Subcutaneous abdominal adipose tissue (tissue), 5 donors: Measurements from ENCODE around the gene PARD3B.

ENCODE experiments used
- H3K27ac ChIP-seq: one replicate; pipeline ENCODE4 v1.7.0; 2013; ENCODE audit warnings: low read depth, mild to moderate bottlenecking, inconsistent platforms, low read length, moderate library complexity
- H3K27me3 ChIP-seq, 5 donors: one replicate each; pipeline ENCODE4 v1.7.0; 2013; ENCODE audit warnings: low read length in 5 of 5, inconsistent platforms in 1 of 5; ENCODE audit not compliant: control insufficient read depth in 5 of 5, insufficient read depth in 4 of 5
- H3K36me3 ChIP-seq, 5 donors: one replicate each; pipeline ENCODE4 v1.7.0; 2013; ENCODE audit warnings: low read length in 5 of 5; ENCODE audit not compliant: control insufficient read depth in 5 of 5, insufficient read depth in 5 of 5
- H3K4me1 ChIP-seq, 5 donors: one replicate each; pipeline ENCODE4 v1.7.0; 2013; ENCODE audit warnings: low read length in 5 of 5, mild to moderate bottlenecking in 3 of 5, moderate library complexity in 1 of 5; ENCODE audit not compliant: control insufficient read depth in 5 of 5, insufficient read depth in 5 of 5
- H3K4me3 ChIP-seq, 5 donors: one replicate each; pipeline ENCODE4 v1.7.0; 2013; ENCODE audit warnings: low read length in 5 of 5, low read depth in 1 of 5
- H3K9ac ChIP-seq, 5 donors: one replicate each; pipeline ENCODE4 v1.7.0; 2013; ENCODE audit warnings: low read length in 5 of 5, mild to moderate bottlenecking in 4 of 5, moderate library complexity in 3 of 5
- H3K9me3 ChIP-seq, 5 donors: one replicate each; pipeline ENCODE4 v1.7.0; 2013; ENCODE audit warnings: low read length in 5 of 5; ENCODE audit not compliant: control insufficient read depth in 5 of 5
- donor health status: healthy.
- donor health status: healthy.
- donor health status: healthy.
- donor health status: healthy.
- donor health status: healthy.

Gene PARD3B

GRCh38 chr2:205169464-205169863 lies 624.2 kb downstream of the PARD3B start:
- no peaks in the 10 kb centered on the region for H3K4me1 ChIP-seq
- peaks cover 0 to 7% (median 0%) of the 10 kb centered on the region in 5 donors for H3K36me3 ChIP-seq
- H3K9me3 ChIP-seq, result no peaks in the 10 kb centered on the region
- H3K27ac ChIP-seq, result no peak overlapping the region
- H3K27me3 ChIP-seq, result no peaks in the 10 kb centered on the region
- no peak overlapping the region for H3K4me3 ChIP-seq
- no peak overlapping the region for H3K9ac ChIP-seq

GRCh38 chr2:205170399-205170798 lies 625.1 kb downstream of the PARD3B start:
- Histone ChIP-seq H3K27me3 (no peaks in the 10 kb centered on the region), H3K36me3 (peaks cover 0 to 4% (median 0%) of the 10 kb centered on the region in 5 donors), H3K9me3 (no peaks in the 10 kb centered on the region), H3K9ac (no peak overlapping the region), H3K4me3 (no peak overlapping the region), H3K27ac (no peak overlapping the region), H3K4me1 (no peaks in the 10 kb centered on the region)

- Histone ChIP-seq H3K9me3 (no peaks in the 10 kb centered on the region), H3K27ac (no peak overlapping the region), H3K4me3 (no peak overlapping the region), H3K36me3 (peaks cover 0 to 4% (median 0%) of the 10 kb centered on the region in 5 donors), H3K27me3 (no peaks in the 10 kb centered on the region), H3K4me1 (peaks cover 0 to 6% (median 0%) of the 10 kb centered on the region in 5 donors), H3K9ac (no peak overlapping the region)
Measured at GRCh38 chr2:205171261-205171940, 626.1 kb downstream of the PARD3B start.

DNA sequence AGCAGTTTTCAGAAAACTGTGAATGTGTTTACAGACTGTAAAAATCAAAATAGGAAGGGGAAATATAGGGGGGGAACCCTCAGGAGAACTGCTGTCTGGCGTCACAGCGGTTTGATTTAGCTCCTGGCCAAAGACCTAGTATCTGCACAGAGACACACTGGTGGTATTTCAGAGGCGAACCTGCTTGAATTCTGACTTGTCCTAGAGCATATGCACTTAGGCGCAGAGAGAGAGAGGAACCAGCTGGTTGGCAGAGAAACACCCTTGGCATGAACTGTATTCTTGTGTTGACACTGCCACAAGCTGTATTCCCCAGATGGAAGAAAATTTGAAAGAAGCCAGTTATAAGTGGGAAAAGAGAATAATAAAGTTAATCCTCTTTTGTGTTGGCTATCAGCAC lies 630.6 kb downstream of the PARD3B start:
- Histone ChIP-seq H3K4me3 (no peak overlapping the region), H3K9me3 (no peaks in the 10 kb centered on the region), H3K4me1 (peaks cover 0 to 6% (median 0%) of the 10 kb centered on the region in 5 donors), H3K27me3 (no peaks in the 10 kb centered on the region), H3K36me3 (peaks cover 0 to 4% (median 0%) of the 10 kb centered on the region in 5 donors), H3K9ac (no peak overlapping the region), H3K27ac (no peak overlapping the region)

GRCh38 chr2:205176546-205176945 lies 631.3 kb downstream of the PARD3B start:
- Histone ChIP-seq H3K36me3 (peaks cover 0 to 4% (median 0%) of the 10 kb centered on the region in 5 donors), H3K27ac (no peak overlapping the region), H3K27me3 (no peaks in the 10 kb centered on the region), H3K9ac (no peak overlapping the region), H3K9me3 (no peaks in the 10 kb centered on the region), H3K4me1 (peaks cover 0 to 6% (median 0%) of the 10 kb centered on the region in 5 donors), H3K4me3 (no peak overlapping the region)

- no peak overlapping the region for H3K9ac ChIP-seq
- no peaks in the 10 kb centered on the region for H3K9me3 ChIP-seq
- no peak overlapping the region for H3K27ac ChIP-seq
- no peak overlapping the region for H3K4me3 ChIP-seq
- H3K36me3 ChIP-seq, result peaks cover 0 to under 1% (median 0%) of the 10 kb centered on the region in 5 donors
- H3K27me3 ChIP-seq, result no peaks in the 10 kb centered on the region
- H3K4me1 ChIP-seq, result peaks cover 0 to 6% (median 0%) of the 10 kb centered on the region in 5 donors
Measured at GRCh38 chr2:205177546-205177945, 632.3 kb downstream of the PARD3B start.

GRCh38 chr2:205180730-205181129 lies 635.5 kb downstream of the PARD3B start:
- Histone ChIP-seq H3K4me1 (peaks cover 0 to 5% (median 0%) of the 10 kb centered on the region in 5 donors), H3K27ac (no peak overlapping the region), H3K27me3 (no peaks in the 10 kb centered on the region), H3K4me3 (no peak overlapping the region), H3K9ac (no peak overlapping the region), H3K9me3 (no peaks in the 10 kb centered on the region), H3K36me3 (no peaks in the 10 kb centered on the region)

GRCh38 chr2:205187731-205188130 lies 642.5 kb downstream of the PARD3B start:
- Histone ChIP-seq H3K4me1 (peaks cover 0 to 4% (median 0%) of the 10 kb centered on the region in 5 donors), H3K27me3 (no peaks in the 10 kb centered on the region), H3K36me3 (no peaks in the 10 kb centered on the region), H3K4me3 (no peak overlapping the region), H3K27ac (no peak overlapping the region), H3K9me3 (no peaks in the 10 kb centered on the region), H3K9ac (no peak overlapping the region)

DNA sequence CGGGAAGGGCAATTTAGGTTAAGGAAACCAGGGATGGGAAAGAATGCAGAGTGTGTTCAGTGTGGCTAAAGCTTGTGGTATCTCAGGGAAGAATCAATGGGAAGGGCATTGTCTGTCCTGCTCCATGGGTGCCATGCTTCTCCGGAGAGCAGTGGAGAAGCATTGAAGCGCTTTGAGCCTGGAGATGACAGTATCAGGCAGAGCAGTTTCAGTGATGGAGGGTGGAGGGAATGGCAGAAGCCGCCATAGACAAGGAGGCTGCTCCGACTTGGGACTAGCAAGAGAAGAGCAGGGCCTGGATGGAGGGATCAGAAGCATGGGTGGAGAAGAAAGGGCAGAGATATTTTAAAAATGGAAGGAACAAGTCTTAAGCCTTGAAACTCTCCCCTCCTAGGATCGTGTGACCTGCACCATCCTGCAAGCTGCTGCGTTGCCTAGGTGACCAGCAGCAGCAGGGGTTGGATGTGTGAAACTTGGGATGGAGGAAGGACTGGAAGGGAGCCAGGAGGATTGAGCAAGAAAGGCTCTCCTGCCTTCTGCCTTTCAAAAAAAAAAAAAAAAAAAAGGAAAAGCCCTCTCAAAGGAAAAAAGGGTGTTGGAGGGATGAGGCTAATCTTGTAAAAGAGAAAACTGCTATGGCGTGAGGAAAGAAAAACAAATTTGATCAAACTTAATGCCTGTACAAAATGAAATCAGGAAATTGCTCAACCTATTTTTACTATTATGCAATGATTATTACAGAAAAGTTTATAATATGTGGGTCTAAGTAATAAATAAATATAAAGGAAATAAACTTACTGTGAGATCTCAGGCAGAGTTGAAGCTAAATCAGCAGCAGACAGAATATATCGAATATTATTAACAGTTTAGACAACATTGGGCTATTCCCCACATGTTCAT lies 643.2 kb downstream of the PARD3B start:
- no peak overlapping the region for H3K27ac ChIP-seq
- H3K4me3 ChIP-seq, result no peak overlapping the region
- no peaks in the 10 kb centered on the region for H3K9me3 ChIP-seq
- H3K36me3 ChIP-seq, result peaks cover 0 to 4% (median 0%) of the 10 kb centered on the region in 5 donors
- no peak overlapping the region for H3K9ac ChIP-seq
- peaks cover 0 to 4% (median 0%) of the 10 kb centered on the region in 5 donors for H3K4me1 ChIP-seq
- H3K27me3 ChIP-seq, result no peaks in the 10 kb centered on the region

GRCh38 chr2:205189301-205189700 lies 644.0 kb downstream of the PARD3B start:
- Histone ChIP-seq H3K4me1 (peaks cover 0 to 4% (median 0%) of the 10 kb centered on the region in 5 donors), H3K36me3 (peaks cover 0 to 8% (median 4%) of the 10 kb centered on the region in 5 donors), H3K27ac (no peak overlapping the region), H3K9ac (no peak overlapping the region), H3K9me3 (no peaks in the 10 kb centered on the region), H3K4me3 (no peak overlapping the region), H3K27me3 (no peaks in the 10 kb centered on the region)
